Stimulated activated CD4-positive, alpha-beta T cell treated with anti-CD3 and anti-CD28 coated beads, Interleukin-12 subunit alpha, Interleukin-12 subunit beta, amount 100 ng/mL, for 24 hours (primary cell): ENCODE measurements around the gene DIPK1C.

ENCODE experiments used
- DNase-seq, 2 experiments: peaks; one replicate each; pipeline ENCODE4 v3.0.0-alpha.2; 2020; ENCODE audit warnings: low read depth in 2 of 2

The DIPK1C gene

GRCh38 chr18:74451148-74451547 is 6.0 kb downstream of the DIPK1C start:
- DNase-seq: no peak

DNA sequence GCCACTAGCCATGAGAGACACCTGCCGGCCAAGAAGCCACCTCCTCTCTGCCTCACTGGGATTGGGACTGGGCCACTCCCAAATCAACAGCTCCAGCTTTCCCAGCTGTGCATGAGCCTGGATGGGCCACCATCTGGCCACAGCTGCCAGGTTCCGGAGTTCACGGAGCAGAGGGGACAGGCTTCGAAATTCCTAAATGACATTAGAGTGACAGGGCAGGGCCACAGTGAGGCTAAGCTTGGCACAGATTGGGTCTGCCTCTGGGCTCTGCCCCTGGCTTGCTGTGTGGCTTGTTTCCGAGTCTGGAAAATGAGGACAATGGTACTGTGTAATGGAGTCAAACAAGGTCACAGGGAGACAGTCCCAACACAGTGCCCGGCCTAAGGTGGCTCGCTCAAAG is 6.5 kb downstream of the DIPK1C start:
- DNase-seq: no peak

DNA sequence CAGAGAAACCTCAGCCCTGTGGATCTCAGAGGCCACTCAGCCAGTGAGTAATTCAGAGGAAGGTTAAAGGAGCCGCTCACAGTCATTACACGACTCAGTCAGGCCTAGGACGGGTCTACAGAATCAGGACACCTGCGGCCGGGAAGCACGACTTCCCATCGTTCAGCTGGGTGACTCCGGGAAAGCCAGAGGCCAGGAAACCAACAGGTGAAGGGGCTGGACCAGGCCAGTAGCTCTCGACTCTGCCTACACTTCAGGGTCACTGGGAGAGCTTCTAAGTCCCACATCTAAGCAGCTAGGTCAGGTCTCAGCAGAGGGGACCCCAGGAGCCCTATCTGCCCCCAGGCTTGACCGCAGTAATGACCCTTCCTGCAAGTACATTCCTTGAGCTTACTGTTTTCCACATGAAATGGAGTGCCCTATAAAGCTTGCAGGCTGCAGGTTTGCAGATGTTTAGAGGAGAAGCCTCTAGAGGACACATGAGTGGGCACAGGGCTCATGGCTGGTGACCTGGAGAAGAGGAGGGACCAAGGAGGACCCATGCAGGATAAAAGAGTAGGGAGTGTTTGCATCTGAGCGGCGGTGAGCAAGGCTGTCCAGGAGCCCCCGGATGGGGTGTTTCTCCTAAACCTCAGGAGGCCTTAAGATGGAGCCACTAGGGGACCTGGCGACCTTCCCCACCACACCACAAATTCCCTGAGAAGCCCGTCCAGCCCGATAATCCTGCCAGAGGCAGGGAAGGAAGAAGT is 9.5 kb downstream of the DIPK1C start:
- no peak for DNase-seq

- no peak for DNase-seq
Observed at GRCh38 chr18:74446631-74447403, 10.3 kb downstream of the DIPK1C start.

DNA sequence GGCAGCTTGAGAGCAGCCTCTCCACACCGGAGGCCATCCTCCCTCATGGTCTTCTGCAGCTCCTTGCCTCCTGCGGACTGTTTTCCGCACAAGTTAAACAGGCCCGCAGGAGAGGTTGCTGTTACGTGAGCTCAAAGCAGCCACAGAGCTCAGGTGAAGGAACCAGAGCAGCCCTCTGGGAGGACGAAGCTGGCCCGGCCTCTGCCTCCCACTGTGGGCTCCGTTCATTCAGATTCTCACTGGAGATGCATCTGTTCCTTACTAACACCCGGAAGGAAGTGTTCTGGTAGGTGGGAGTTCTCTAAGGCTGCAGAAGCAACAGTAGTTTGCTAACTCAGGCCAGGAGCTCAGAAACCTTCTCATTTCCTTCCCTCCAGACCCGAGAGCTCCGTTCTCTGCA is 10.9 kb downstream of the DIPK1C start:
- no peak for DNase-seq

GRCh38 chr18:74445585-74445984 is 11.5 kb downstream of the DIPK1C start:
- DNase-seq: no peak

DNA sequence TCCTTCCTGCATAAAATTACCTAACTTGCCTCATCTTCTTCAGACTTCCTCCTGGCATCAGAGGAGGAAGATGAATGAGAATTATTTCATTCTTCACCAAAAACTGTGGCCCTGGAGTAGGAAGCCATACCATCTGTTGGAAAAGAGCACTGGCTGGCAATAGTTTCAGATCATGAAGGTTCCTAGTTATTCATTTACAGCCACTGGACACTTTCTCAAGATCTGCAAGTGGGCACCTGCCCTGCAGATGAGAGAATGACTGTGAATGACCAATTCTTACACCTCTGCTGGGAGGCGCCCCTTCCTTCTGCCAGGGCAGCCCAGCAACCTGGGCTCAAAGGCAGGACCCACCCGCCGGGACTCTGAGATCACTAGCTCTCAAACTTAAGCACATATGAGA is 13.0 kb downstream of the DIPK1C start:
- no peak for DNase-seq

DNA sequence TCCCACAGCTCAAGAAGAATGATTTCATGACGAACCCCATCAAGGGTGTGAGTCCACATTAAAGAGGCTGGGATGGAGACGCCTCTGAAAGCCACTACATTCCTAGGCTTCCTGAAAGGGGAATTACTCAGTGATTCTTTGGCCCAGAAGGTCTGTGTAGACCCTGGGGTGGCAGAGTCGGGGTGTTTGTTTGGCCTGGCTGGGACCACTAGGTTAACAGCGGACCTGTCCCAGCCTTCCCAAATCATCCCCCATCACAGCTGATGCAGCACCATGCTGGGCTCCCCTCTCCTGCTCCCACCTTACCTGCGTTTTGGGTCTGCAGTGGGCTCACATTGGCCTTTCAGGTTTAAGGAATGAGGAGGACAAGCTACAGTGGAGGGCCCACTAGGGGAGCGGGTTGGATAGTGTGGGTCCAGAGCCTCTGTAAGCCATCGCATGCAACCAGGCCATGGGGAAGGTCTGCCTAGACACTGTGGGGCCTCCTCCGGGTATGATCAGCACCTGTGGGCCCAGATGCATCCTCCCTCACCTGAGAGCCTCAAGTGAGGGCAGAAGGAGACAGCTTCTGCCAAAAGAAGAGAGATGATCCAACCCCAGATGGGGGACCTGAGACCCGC is 16.2 kb downstream of the DIPK1C start:
- DNase-seq: no peak

DNA sequence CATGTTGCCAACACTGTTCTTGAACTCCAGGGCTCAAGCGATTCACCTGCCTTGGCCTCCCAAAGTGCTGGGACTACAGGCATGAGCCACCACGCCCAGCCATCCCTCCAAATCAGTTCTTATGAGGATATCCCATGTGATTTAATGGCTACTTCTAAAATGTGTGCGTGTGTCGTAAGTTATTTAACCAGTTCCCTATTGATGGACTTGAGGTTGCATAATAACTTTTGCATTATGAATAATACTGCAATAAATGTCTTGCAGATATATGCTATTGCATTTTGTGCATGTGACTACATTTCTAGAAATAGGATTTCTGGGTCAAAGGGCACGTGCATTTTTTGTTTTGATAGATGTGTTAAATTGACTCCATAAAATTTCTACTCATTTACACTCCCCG is 19.0 kb downstream of the DIPK1C start:
- DNase-seq: no peak

GRCh38 chr18:74436158-74436769 is 20.8 kb downstream of the DIPK1C start:
- no peak for DNase-seq

- DNase-seq: no peak
Observed at GRCh38 chr18:74435740-74436139, 21.4 kb downstream of the DIPK1C start.

DNA sequence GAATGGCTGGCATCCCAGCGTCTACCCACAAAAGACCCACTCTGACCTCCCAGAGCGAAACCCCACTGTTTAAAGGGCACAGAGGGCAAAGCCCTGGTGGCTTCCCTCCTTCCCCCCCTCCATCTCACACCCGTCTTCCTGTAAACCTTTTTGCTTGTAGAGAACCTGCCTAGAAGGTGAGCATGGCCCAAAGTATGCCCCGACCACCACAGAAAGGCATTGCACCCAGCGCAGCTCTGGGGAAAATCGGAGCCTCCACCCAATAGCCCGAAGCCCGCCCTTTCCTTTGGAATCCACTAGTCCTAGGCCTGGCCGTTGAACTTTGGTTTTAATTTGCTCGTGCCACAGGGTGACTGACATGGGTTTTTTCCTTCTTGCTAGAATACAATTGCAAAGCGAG is 22.6 kb downstream of the DIPK1C start:
- DNase-seq: no peak

DNA sequence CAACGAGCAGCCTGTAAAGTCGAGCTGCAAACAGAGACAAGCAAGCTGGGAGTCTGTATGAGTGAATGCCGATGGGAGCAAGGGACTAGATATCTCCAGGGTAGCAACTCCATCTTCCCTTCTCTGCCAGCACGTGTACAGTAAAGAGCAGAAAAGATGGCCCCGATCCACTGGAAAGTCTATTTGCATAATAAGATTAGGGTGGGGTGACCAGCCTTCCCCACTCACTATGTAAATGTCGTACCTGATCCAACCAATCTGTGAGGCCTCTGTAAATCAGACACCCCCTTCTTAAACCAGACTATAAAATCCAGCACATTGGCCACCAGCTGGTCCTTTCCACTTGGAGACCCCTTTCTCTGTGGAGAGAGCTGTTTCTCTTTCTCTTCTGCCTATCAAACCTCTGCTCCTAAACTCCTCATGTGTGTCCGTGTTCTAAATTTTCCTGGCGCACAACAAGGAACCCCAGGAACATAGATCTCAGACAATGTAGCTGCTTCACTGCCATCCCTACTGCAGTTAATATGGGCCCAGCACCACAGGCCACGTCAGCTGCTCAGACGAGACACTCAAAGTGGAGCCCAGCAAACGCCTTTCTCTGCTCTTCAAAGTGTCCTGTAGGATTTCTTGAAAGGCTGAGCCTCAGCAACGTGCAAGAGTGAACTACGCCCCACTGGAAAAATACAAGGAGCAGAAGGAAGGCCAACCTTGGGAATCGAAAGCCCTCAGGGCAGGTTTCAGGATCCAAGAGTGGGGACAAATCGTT is 26.1 kb downstream of the DIPK1C start:
- no peak for DNase-seq

GRCh38 chr18:74430231-74430630 is 26.9 kb downstream of the DIPK1C start:
- DNase-seq: no peak

DNA sequence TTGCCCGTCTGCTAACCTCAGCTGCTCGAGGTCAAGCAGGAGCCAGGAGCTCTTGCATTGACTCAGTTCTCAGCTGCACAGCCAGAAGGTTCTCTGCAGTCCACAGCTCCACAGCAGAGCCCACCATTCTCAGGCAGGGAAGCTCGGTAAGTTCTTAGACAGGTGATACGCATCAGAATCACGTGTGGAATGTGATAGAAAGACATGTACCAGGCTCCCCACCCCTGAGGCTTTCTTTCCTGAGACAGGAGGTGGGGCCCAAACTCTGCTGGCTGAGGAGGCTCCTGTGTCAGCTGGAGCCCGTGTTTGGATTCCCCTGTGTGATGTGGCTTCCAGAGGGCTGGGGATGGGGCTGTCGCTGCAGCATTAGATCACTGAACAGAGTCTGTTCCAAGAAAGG is 28.0 kb downstream of the DIPK1C start:
- no peak for DNase-seq

DNA sequence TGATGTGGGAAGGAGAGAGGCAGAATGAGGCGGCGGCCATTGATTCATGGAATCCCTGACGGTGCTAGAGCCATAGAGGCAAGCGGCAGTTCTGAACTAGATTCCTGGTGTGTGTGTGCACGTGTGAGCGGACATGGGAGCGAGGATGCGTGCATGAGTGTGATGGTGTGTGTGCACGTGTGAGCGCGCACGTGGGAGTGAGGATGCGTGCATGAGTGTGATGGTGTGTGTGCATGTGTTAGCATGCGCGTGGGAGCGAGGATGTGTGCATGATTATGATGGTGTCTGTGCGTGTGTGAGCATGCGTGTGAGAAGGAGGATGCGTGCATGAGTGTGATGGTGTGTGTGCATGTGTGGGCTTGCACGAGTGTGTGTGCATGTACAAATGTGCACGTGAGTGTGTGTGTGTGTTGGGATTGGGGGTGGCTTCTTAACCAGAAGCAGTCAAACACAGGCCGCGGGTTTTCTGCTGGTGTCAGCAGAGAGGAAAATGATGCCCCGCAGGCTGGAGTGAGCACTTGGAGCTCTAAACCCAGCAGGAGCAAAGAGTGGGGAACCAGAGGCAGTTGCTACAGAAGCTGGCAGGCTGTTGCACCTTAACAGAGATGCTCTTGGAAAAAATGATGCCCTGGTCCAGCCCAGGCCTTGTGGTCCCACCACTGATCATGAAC is 29.5 kb downstream of the DIPK1C start:
- DNase-seq: no peak

DNA sequence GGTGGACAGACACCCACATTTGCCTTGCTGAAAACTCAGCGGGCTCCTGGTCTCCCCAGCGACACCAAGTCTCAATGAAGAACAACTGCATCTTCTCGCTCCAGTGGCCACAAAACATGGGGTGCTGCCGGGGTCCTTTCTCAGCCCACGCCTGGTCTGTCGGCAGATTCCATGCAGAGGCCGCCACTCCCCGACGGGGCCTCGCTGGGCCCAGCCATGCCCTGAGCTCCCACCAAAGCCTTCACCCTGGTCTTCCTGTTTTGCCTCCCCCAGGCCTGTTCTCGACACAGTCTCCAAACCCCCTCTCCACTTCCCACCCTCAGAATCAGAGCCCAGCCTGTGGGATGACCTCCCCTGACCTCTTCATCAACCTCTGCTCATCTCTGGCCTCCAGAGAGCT is 31.2 kb downstream of the DIPK1C start:
- no peak for DNase-seq

DNA sequence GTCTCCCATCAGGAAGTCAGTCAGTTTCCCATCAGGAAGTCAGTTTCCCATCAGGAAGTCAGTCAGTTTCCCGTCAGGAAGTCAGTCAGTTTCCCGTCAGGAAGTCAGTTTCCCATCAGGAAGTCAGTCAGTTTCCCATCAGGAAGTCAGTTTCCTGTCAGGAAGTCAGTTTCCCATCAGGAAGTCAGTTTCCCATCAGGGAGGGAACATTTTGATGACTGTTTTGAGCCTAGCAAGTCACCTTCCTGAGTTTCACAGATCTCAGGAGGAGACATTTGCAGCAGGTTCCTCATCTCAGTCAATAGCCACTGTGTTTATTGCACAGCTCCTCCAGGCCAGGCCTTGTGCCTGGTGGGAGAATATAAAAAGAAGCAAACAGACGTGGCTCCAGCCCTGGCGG is 31.9 kb downstream of the DIPK1C start:
- DNase-seq: no peak

DNA sequence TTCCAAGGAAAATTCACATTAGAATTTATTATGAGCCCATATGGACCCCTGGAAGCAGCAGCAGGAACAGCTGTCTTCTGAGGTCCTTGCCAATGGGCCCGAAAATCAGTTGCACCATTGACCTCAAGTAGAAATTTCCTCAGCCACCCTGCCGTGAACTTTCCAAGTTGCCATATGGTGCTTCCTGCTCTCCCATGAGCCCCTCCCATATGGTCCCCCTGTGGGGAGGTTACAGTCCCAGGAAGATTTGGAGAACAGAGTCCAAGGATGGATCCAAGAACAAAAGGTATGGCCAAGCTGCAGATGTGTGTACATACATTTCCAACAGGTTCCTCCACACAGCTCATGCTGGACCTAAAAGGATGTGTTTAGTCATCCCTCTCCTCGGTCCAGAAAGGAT is 34.6 kb downstream of the DIPK1C start:
- no peak for DNase-seq

DNA sequence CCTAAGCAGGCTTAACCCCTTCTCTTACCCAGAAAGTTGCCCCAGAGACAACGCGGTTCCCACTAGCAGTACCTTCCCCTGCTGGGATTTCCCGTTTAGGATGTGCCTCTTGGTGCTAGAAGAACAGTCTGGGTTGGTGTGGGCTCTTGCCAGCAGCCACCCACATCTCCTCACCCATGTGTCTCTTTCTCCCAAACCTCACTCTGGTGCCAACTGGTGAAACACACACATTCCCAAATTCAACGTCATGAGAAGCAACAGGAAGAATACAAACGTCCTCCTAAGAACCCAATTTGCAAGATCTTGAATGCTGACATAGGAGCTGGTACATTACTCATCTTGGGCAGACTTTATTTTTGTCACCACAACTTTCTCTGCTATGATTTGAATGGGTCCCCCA is 36.2 kb downstream of the DIPK1C start:
- no peak for DNase-seq

GRCh38 chr18:74420481-74420880 is 36.6 kb downstream of the DIPK1C start:
- DNase-seq: no peak
